ENCODE results near the gene NR5A1.

DNA sequence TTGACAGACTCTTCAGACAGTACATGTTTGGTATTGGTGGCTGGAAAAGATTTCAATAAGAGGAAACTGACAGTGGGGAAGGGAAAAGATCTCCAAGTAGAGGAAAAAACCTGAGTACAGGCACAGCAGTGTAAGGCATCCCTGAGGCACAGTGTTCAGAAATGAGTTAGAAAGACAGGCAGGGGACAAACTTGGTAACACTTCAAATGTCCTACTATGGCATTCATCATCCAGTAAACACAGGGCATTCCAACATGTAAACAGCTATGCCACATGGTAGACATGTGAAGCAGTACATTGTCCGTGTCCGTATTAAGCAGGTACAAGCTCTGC lies 45.0 kb upstream of the NR5A1 start:
- TF ChIP-seq EZH2 (IDR thresholded peaks at IDR 0.05) (no peak), EZH2phosphoT487 (IDR thresholded peaks at IDR 0.05) (no peak)
- TF ChIP-seq, protein P1, sequence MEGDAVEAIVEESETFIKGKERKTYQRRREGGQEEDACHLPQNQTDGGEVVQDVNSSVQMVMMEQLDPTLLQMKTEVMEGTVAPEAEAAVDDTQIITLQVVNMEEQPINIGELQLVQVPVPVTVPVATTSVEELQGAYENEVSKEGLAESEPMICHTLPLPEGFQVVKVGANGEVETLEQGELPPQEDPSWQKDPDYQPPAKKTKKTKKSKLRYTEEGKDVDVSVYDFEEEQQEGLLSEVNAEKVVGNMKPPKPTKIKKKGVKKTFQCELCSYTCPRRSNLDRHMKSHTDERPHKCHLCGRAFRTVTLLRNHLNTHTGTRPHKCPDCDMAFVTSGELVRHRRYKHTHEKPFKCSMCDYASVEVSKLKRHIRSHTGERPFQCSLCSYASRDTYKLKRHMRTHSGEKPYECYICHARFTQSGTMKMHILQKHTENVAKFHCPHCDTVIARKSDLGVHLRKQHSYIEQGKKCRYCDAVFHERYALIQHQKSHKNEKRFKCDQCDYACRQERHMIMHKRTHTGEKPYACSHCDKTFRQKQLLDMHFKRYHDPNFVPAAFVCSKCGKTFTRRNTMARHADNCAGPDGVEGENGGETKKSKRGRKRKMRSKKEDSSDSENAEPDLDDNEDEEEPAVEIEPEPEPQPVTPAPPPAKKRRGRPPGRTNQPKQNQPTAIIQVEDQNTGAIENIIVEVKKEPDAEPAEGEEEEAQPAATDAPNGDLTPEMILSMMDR (IDR thresholded peaks at IDR 0.05) = no peak
